K562 (cell line): Measurements from ENCODE around the gene GOLGA2. TPM values are rescaled to one million over a fixed set of nuclear protein-coding genes. Genes with fewer than 3 reads are reported as not detected.

Experiments used
- CCNT2 ChIP-seq: IDR thresholded peaks from 2 replicates; pipeline ENCODE4 v1.6.1; 2011; ENCODE audit warnings: borderline replicate concordance, low read depth, mild to moderate bottlenecking, moderate library complexity, mixed read lengths, low read length; ENCODE audit not compliant: insufficient read length; ENCODE audit errors: extremely low read depth
- GATA2 ChIP-seq: sonication (generic); formaldehyde crosslinking; IDR thresholded peaks from 2 replicates; pipeline ENCODE4 v1.4.0; 2020; ENCODE audit warnings: mild to moderate bottlenecking, missing genetic modification reagents
- IRF1 ChIP-seq: sonication (generic); formaldehyde crosslinking; IDR thresholded peaks from 2 replicates; pipeline ENCODE4 v1.8.0; 2022; ENCODE audit warnings: missing genetic modification reagents, mild to moderate bottlenecking, borderline replicate concordance
- L3MBTL2 ChIP-seq: fragments of 450-650 bp; IDR thresholded peaks from 2 replicates; pipeline ENCODE4 v1.6.1; 2016; ENCODE audit warnings: mild to moderate bottlenecking, moderate library complexity
- NEUROD1 ChIP-seq: fragments of 150-350 bp; IDR thresholded peaks from 2 replicates; pipeline ENCODE4 v1.6.1; 2014; ENCODE audit warnings: borderline replicate concordance, low read length, low read depth; ENCODE audit not compliant: partially characterized antibody
- OTX1 ChIP-seq: fragments of 450-650 bp; formaldehyde crosslinking; IDR thresholded peaks from 2 replicates; pipeline ENCODE4 v1.4.0; 2022; ENCODE audit warnings: mild to moderate bottlenecking
- PYGO2 ChIP-seq: fragments of 450-650 bp; IDR thresholded peaks from 2 replicates; pipeline ENCODE4 v1.6.1; 2016; ENCODE audit warnings: mild to moderate bottlenecking, missing genetic modification characterization, moderate library complexity, missing compliant biosample characterization
- REST ChIP-seq, 2 experiments: fragments of 450-650 bp; formaldehyde crosslinking in 1 of 2; IDR thresholded peaks; 2 replicates each; pipeline versions ENCODE4 v1.4.0 to v1.6.1; 2014 to 2020; ENCODE audit warnings: mild to moderate bottlenecking in 2 of 2, borderline replicate concordance in 1 of 2, low read depth in 1 of 2
- TAF1 ChIP-seq: IDR thresholded peaks from 2 replicates; pipeline ENCODE4 v1.6.1; 2011; ENCODE audit warnings: mild to moderate bottlenecking, low read length, moderate library complexity; ENCODE audit not compliant: insufficient read depth, control insufficient read depth, severe bottlenecking; ENCODE audit errors: extremely low read depth
- TCF7 ChIP-seq: sonication (generic); IDR thresholded peaks from 2 replicates; pipeline ENCODE4 v1.6.1; 2016; ENCODE audit warnings: antibody characterized with exemption, borderline replicate concordance
- TRIM25 ChIP-seq: fragments of 450-650 bp; IDR thresholded peaks from 2 replicates; pipeline ENCODE4 v1.7.0; 2016; ENCODE audit warnings: borderline replicate concordance
- ZFX ChIP-seq: sonication (generic); formaldehyde crosslinking; IDR thresholded peaks from 2 replicates; pipeline ENCODE4 v1.8.0; 2022; ENCODE audit warnings: mild to moderate bottlenecking, missing genetic modification reagents, moderate library complexity
- ZNF146 ChIP-seq: IDR thresholded peaks from one replicate; pipeline ENCODE4 v1.6.1; 2018; ENCODE audit warnings: missing compliant biosample characterization; ENCODE audit not compliant: unreplicated experiment
- ZNF24 ChIP-seq: fragments of 450-650 bp; IDR thresholded peaks from 2 replicates; pipeline ENCODE4 v1.6.1; 2016
- ZNF561 ChIP-seq: fragments of 450-650 bp; formaldehyde crosslinking; conservative IDR thresholded peaks from 2 replicates; pipeline ENCODE4 v1.4.0; 2020; ENCODE audit warnings: mild to moderate bottlenecking, moderate library complexity
- polyA plus RNA-seq, 8 experiments: library from polyadenylated mRNA; depleted of rRNA in 4 of 8; stranded (reverse) in 5 of 8; unstranded in 3 of 8; fragments of >200 nt; fragmentation: Nextera tagmentation in 2 of 8; fragmentation: Illumina TruSeq in 1 of 8; extraction: Ambion mirVana in 2 of 8; extraction: Trizol in 1 of 8; gene quantifications; 2 replicates each; pipeline versions ENCODE4 v1.2.1 to v1.2.3, GENCODE V29; 2011 to 2014; ENCODE audit warnings: inconsistent platforms in 1 of 8, missing spikeins in 1 of 8
- total RNA-seq, 7 experiments: library from RNA; depleted of rRNA in 6 of 7; stranded (reverse); fragments of >200 nt in 6 of 7; fragmentation: Illumina TruSeq in 2 of 7; extraction: Trizol in 2 of 7; gene quantifications; 2 replicates each; pipeline versions ENCODE4 v1.2.1 to v1.2.3, GENCODE V29; 2011 to 2021; ENCODE audit warnings: low replicate concordance in 1 of 7

The GOLGA2 gene
- total and polyA plus RNA-seq, 9 of the 15 experiments (the other 6 are each of a cell fraction or from before 2014, with no cell fraction given) = 15.7 to 138 (median 76.0) TPM

- no peak for TF ChIP-seq ZNF561 (CRISPR knock-in tag)
- TF ChIP-seq TCF7 = no peak
- TF ChIP-seq OTX1 (CRISPR knock-in tag) = peak; percentile 95; the same call in 1 of the 2 replicates
- TF ChIP-seq ZNF24 = no peak
- no peak for TF ChIP-seq REST (IDR thresholded peaks at IDR 0.05; ENCODE audit: borderline replicate concordance)
- peak; percentile 99 for TF ChIP-seq REST (CRISPR knock-in tag; IDR thresholded peaks at IDR 0.05; ENCODE audit: low read depth)
- TF ChIP-seq IRF1 = no peak
- TF ChIP-seq L3MBTL2 = no peak
- no peak for TF ChIP-seq TRIM25
- TF ChIP-seq NEUROD1 = no peak
- no peak for TF ChIP-seq ZFX (CRISPR knock-in tag)
- TF ChIP-seq GATA2 (CRISPR knock-in tag) = no peak
- no peak for TF ChIP-seq CCNT2
- TF ChIP-seq ZNF146 (CRISPR knock-in tag) = no peak
- no peak for TF ChIP-seq PYGO2 (tag)
- no peak for TF ChIP-seq TAF1
These were observed 57.1 kb downstream of the GOLGA2 start (continued) for GRCh38 chr9:128218518-128219389.
